ENCODE data around the gene FAM131C.
"Not testable (repeated sequence)": the region's sequence is repeated elsewhere in the genome, so short reads cannot be mapped to it uniquely, and the experiment has no call there.

The FAM131C gene

GRCh38 chr1:16061989-16062686, 11.3 kb downstream of the FAM131C start:
- not testable (repeated sequence) for DNase-seq (ENCODE audit: extremely low read depth in 1 of 2, low read depth in 1 of 2)

- no peak for DNase-seq (ENCODE audit: extremely low read depth in 1 of 2, low read depth in 1 of 2)
Measured at GRCh38 chr1:16061266-16061665, 12.2 kb downstream of the FAM131C start.

GRCh38 chr1:16058394-16059120, 14.9 kb downstream of the FAM131C start:
- not testable (repeated sequence) for DNase-seq (ENCODE audit: extremely low read depth in 1 of 2, low read depth in 1 of 2)

- not testable (repeated sequence) for DNase-seq (ENCODE audit: extremely low read depth in 1 of 2, low read depth in 1 of 2)
Measured at GRCh38 chr1:16057314-16057915, 16.0 kb downstream of the FAM131C start.

GRCh38 chr1:16056521-16056912, 16.9 kb downstream of the FAM131C start:
- DNase-seq (ENCODE audit: extremely low read depth in 1 of 2, low read depth in 1 of 2) = not testable (repeated sequence)

- peak; percentile 49 to 70 for DNase-seq (ENCODE audit: extremely low read depth in 1 of 2, low read depth in 1 of 2)
Measured at GRCh38 chr1:16055613-16056520, 17.6 kb downstream of the FAM131C start.

GRCh38 chr1:16054598-16055540, 18.6 kb downstream of the FAM131C start:
- DNase-seq (ENCODE audit: extremely low read depth in 1 of 2, low read depth in 1 of 2) = no peak

- no peak for DNase-seq (ENCODE audit: extremely low read depth in 1 of 2, low read depth in 1 of 2)
Measured at GRCh38 chr1:16053781-16054502, 19.5 kb downstream of the FAM131C start.

- DNase-seq (ENCODE audit: extremely low read depth in 1 of 2, low read depth in 1 of 2) = not testable (repeated sequence)
Measured at GRCh38 chr1:16051949-16052348, 21.5 kb downstream of the FAM131C start.

GRCh38 chr1:16051039-16051438, 22.4 kb downstream of the FAM131C start:
- DNase-seq (ENCODE audit: extremely low read depth in 1 of 2, low read depth in 1 of 2) = no peak

GRCh38 chr1:16050328-16050727, 23.1 kb downstream of the FAM131C start:
- DNase-seq (ENCODE audit: extremely low read depth in 1 of 2, low read depth in 1 of 2) = no peak

- peak in 1 of 2 donors; percentile 19 for DNase-seq (ENCODE audit: extremely low read depth in 1 of 2, low read depth in 1 of 2)
Measured at GRCh38 chr1:16048573-16049189, 24.8 kb downstream of the FAM131C start.

- DNase-seq (ENCODE audit: extremely low read depth in 1 of 2, low read depth in 1 of 2) = no peak
Measured at GRCh38 chr1:16047791-16048475, 25.5 kb downstream of the FAM131C start.

- DNase-seq (ENCODE audit: extremely low read depth in 1 of 2, low read depth in 1 of 2) = no peak
Measured at GRCh38 chr1:16046842-16047241, 26.6 kb downstream of the FAM131C start.

GRCh38 chr1:16043950-16044349, 29.5 kb downstream of the FAM131C start:
- DNase-seq (ENCODE audit: extremely low read depth in 1 of 2, low read depth in 1 of 2) = no peak

- no peak for DNase-seq (ENCODE audit: extremely low read depth in 1 of 2, low read depth in 1 of 2)
Measured at GRCh38 chr1:16043521-16043920, 29.9 kb downstream of the FAM131C start, which contains the start of gene CLCNKB. Gene CLCNKB, plus strand, starts transcription at chr1:16043782. Its CDS starts 711 bp downstream, at chr1:16044493.

GRCh38 chr1:16042654-16043053, 30.8 kb downstream of the FAM131C start:
- DNase-seq (ENCODE audit: extremely low read depth in 1 of 2, low read depth in 1 of 2) = not testable (repeated sequence)

GRCh38 chr1:16042096-16042495, 31.4 kb downstream of the FAM131C start:
- no peak for DNase-seq (ENCODE audit: extremely low read depth in 1 of 2, low read depth in 1 of 2)

All from activated CD8-positive, alpha-beta memory T cell treated with anti-CD3 and anti-CD28 coated beads for 1 hour (primary cell).